IPS-20b (cell line): ENCODE data around the gene NRF1.

ENCODE experiments used
- H3K27ac ChIP-seq: one replicate; pipeline ENCODE4 v1.5.1; 2013; ENCODE audit warnings: low read length
- H3K27me3 ChIP-seq: 2 replicates; pipeline ENCODE4 v1.6.1; 2013; ENCODE audit warnings: mild to moderate bottlenecking, low read length, inconsistent platforms; ENCODE audit not compliant: insufficient read depth
- H3K36me3 ChIP-seq: 2 replicates; pipeline ENCODE4 v1.6.1; 2013; ENCODE audit warnings: low read depth, mild to moderate bottlenecking, inconsistent platforms, low read length, moderate library complexity; ENCODE audit not compliant: insufficient read depth
- H3K4me1 ChIP-seq: 2 replicates; pipeline ENCODE4 v1.6.1; 2013; ENCODE audit warnings: mild to moderate bottlenecking, control low read depth, inconsistent platforms, low read length, moderate library complexity; ENCODE audit not compliant: insufficient read depth
- H3K4me3 ChIP-seq: 2 replicates; pipeline ENCODE4 v1.5.1; 2013; ENCODE audit warnings: mild to moderate bottlenecking, low read length, inconsistent platforms
- H3K9ac ChIP-seq: 2 replicates; pipeline ENCODE4 v1.6.1; 2013; ENCODE audit warnings: low read depth, mild to moderate bottlenecking, inconsistent platforms, low read length, moderate library complexity
- H3K9me3 ChIP-seq: 2 replicates; pipeline ENCODE4 v1.6.1; 2013; ENCODE audit warnings: mild to moderate bottlenecking, low read depth, low read length, inconsistent platforms; ENCODE audit not compliant: insufficient read depth

The NRF1 gene

DNA sequence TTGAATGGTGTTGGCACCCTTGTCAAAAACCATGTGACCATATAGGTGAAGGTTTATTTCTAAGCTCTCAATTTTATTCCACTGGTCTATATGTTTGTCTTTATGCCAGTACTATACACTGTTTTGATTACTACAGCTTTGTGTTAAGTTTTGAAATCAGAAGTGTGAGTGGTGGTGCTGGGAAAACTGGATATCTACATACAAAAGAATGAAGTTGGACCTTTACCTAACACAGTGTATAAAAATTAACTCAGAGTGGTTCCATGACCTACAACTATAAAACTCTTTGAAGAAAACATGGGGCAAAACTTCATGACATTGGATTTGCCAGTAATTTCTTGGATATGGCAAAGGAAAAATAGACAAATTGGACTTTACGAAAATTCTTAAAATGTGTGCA lies 112.2 kb downstream of the NRF1 start:
- no peak overlapping the region for H3K9ac ChIP-seq
- H3K36me3 ChIP-seq = peaks cover 79% of the 10 kb centered on the region
- no peak overlapping the region for H3K27ac ChIP-seq
- no peaks in the 10 kb centered on the region for H3K4me1 ChIP-seq
- H3K4me3 ChIP-seq = no peak overlapping the region
- H3K27me3 ChIP-seq = no peaks in the 10 kb centered on the region
- H3K9me3 ChIP-seq = no peaks in the 10 kb centered on the region

- Histone ChIP-seq H3K9me3 (no peaks in the 10 kb centered on the region), H3K4me1 (no peaks in the 10 kb centered on the region), H3K9ac (no peak overlapping the region), H3K4me3 (no peak overlapping the region), H3K36me3 (peaks cover 79% of the 10 kb centered on the region), H3K27ac (no peak overlapping the region), H3K27me3 (no peaks in the 10 kb centered on the region)
Observed at GRCh38 chr7:129724796-129725195, 113.3 kb downstream of the NRF1 start.

DNA sequence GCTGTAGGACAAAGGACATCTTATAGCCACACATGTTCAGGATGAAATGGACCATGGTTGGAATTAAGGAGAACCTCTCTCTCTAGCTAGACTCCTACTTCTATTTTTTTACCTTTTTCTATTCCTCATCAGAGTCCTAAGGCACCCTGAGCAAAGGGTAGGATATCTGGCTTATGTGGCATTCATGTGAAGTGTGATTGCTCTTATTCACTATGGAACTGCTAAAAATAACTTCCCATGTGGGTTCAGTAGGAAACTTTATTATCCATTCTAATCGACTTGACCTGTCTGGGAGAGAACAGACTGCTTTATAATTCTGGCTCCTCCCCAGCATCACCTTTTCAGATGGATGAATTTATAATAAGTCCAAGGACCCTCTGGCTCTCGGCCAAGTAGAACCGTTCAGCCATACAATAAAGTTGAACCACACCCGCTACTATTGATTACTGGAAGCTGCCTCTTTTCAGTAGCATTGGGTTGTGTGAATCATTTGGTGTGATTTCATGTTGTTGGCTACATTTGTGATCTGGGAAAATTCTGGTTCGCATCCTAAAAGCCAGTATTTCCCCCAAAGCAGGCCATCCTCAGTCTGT lies 117.5 kb downstream of the NRF1 start:
- no peak overlapping the region for H3K9ac ChIP-seq
- H3K27me3 ChIP-seq = no peaks in the 10 kb centered on the region
- H3K9me3 ChIP-seq = no peaks in the 10 kb centered on the region
- no peak overlapping the region for H3K4me3 ChIP-seq
- peaks cover 83% of the 10 kb centered on the region for H3K36me3 ChIP-seq
- no peak overlapping the region for H3K27ac ChIP-seq
- no peaks in the 10 kb centered on the region for H3K4me1 ChIP-seq

DNA sequence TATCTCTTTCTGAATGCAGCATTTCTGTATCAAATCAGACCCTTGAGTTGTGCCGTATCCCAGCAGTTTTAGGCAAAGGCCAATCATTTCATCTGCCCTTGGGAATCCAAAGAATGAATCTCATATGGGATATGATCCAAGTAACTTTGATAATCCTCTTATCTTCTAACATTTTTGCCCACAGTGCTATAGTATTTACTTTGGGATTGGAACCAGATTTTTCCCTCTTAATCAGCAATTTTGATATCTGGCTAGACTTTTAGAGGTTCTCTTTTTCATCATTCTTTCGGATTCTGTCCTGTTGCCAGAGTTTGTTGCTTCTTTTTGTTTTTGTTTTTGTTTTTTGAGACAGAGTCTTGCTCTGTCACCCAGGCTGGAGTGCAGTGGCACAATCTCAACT lies 118.0 kb downstream of the NRF1 start:
- Histone ChIP-seq H3K9me3 (no peaks in the 10 kb centered on the region), H3K27ac (no peak overlapping the region), H3K4me1 (no peaks in the 10 kb centered on the region), H3K27me3 (no peaks in the 10 kb centered on the region), H3K4me3 (no peak overlapping the region), H3K36me3 (peaks cover 81% of the 10 kb centered on the region), H3K9ac (no peak overlapping the region)

DNA sequence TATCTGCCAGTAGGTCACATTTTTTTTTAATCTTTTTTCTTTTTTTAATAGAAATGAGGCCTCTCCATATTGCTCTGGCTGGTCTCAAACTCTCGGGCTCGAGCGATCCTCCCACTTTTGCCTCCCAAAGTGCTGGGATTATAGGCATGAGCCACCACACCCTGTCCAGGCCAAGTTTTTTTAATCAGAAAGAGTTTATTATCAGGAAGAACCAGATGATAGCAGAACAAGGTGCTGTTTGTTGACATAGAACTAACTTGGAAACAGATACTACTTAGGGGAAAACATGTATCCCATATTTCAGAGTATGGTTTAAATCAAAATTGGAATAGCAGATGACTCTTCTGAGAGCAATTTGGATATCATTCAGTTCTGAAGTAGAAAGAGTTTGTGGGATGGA lies 118.6 kb downstream of the NRF1 start:
- Histone ChIP-seq H3K27ac (no peak overlapping the region), H3K4me3 (no peak overlapping the region), H3K9me3 (no peaks in the 10 kb centered on the region), H3K27me3 (no peaks in the 10 kb centered on the region), H3K36me3 (peaks cover 81% of the 10 kb centered on the region), H3K4me1 (no peaks in the 10 kb centered on the region), H3K9ac (no peak overlapping the region)

GRCh38 chr7:129734400-129734799 lies 122.9 kb downstream of the NRF1 start:
- no peaks in the 10 kb centered on the region for H3K27me3 ChIP-seq
- H3K4me1 ChIP-seq = peaks cover 4% of the 10 kb centered on the region; the same call in 1 of the 2 replicates
- H3K36me3 ChIP-seq = peaks cover 43% of the 10 kb centered on the region
- no peak overlapping the region for H3K9ac ChIP-seq
- no peaks in the 10 kb centered on the region for H3K9me3 ChIP-seq
- no peak overlapping the region for H3K27ac ChIP-seq
- H3K4me3 ChIP-seq = no peak overlapping the region

DNA sequence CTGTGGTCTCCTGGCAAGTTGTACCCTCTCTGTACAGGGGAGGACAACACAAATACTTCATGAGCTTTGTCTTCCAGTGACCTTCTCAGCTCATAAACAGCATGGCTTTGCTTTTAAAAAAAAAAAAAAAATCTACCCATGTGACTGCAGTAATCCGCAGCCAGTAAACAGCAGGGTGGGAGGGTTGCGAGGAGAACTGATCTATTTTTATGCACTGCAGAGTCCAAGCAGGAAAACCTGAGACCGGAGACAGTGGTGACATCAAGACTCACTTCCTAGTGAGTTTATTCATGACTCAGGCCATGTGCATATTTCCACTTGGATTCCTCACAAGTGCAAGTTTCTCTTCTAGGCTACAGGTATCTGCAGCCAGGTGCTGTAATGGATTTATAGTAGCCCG lies 127.9 kb downstream of the NRF1 start:
- Histone ChIP-seq H3K27ac (no peak overlapping the region), H3K36me3 (peaks cover 39% of the 10 kb centered on the region), H3K4me3 (no peak overlapping the region), H3K27me3 (no peaks in the 10 kb centered on the region), H3K9me3 (no peaks in the 10 kb centered on the region), H3K4me1 (peaks cover 23% of the 10 kb centered on the region; the same call in 1 of the 2 replicates), H3K9ac (no peak overlapping the region)

DNA sequence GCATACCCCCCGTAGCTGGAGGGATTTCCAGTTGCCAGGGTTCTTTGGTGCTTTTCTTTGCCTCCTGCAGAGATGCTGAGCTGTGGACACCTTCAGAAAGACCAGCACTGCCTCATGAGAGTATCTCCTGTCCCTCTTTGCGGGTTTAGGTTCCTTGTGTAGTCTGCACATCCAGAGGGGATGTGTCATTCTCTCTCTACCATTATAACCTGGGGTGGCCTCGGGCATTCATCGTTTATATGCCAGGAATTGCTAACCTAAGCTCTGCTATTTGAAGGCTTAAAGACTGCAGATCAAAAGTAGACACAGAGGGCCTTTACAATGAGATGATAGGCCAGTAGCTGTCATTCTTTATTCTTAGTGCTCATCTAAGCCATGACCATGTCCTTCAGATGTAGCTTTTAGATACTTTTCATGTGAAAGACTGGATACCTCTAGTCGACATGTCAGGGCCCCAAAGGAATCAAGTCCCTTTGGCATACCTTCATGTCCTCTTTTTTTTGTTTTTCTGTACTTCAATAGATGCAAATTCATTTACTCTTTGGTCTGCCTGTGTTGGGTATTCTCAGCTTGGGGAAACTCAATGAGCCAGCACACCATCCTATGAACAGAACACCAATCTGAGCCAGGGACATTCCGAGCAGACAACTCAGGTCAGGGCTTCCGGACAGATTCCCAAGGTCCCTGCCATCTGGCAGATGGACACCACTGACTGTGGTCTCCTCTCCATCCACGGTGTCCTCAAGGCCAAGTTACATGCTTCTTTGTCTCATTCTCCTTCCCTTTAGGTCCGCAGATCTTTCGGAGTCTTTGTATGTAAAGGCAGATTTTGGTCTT lies 129.3 kb downstream of the NRF1 start:
- Histone ChIP-seq H3K27me3 (no peaks in the 10 kb centered on the region), H3K27ac (no peak overlapping the region), H3K9me3 (no peaks in the 10 kb centered on the region), H3K4me1 (peaks cover 23% of the 10 kb centered on the region; the same call in 1 of the 2 replicates), H3K9ac (no peak overlapping the region), H3K4me3 (no peak overlapping the region), H3K36me3 (peaks cover 36% of the 10 kb centered on the region)

- no peak overlapping the region for H3K4me3 ChIP-seq
- H3K27ac ChIP-seq = peak overlapping the region; percentile 8
- peaks cover 44% of the 10 kb centered on the region for H3K36me3 ChIP-seq
- H3K4me1 ChIP-seq = peaks cover 23% of the 10 kb centered on the region; the same call in 1 of the 2 replicates
- H3K9me3 ChIP-seq = no peaks in the 10 kb centered on the region
- H3K27me3 ChIP-seq = no peaks in the 10 kb centered on the region
- no peak overlapping the region for H3K9ac ChIP-seq
Observed at GRCh38 chr7:129741743-129742213, 130.3 kb downstream of the NRF1 start.

DNA sequence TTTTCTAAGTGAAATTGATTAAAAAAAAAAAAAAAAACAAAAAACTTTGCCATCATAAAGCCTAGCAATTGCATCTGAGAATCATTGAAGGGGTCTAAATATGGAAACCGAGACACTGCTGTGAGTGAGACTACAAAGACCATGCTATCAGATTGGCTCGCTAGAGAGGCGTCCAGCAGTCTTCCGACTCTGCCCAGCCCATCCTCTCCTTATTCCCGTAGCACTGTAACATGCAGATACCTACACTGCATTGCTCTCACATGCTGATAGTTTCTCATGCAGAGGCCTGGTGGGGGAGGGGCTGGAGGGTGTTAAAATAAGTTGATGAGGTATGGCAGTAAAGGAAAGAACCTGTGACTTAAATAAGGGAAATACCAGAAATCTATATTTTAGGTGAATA lies 130.7 kb downstream of the NRF1 start:
- H3K9me3 ChIP-seq = no peaks in the 10 kb centered on the region
- peaks cover 49% of the 10 kb centered on the region for H3K36me3 ChIP-seq
- no peak overlapping the region for H3K4me3 ChIP-seq
- peaks cover 23% of the 10 kb centered on the region; the same call in 1 of the 2 replicates for H3K4me1 ChIP-seq
- H3K27me3 ChIP-seq = no peaks in the 10 kb centered on the region
- H3K27ac ChIP-seq = peak overlapping the region; percentile 8
- H3K9ac ChIP-seq = no peak overlapping the region

- Histone ChIP-seq H3K9ac (no peak overlapping the region), H3K36me3 (peaks cover 52% of the 10 kb centered on the region), H3K27ac (no peak overlapping the region)
Observed at GRCh38 chr7:129746857-129747529, 135.5 kb downstream of the NRF1 start.

More at GRCh38 chr7:129746857-129747529, 135.5 kb downstream of the NRF1 start:
- Histone ChIP-seq H3K9me3 (no peaks in the 10 kb centered on the region), H3K4me1 (peaks cover 9% of the 10 kb centered on the region; the same call in 1 of the 2 replicates), H3K27me3 (no peaks in the 10 kb centered on the region), H3K4me3 (no peak overlapping the region)
